Measurements from ENCODE around the gene APOA1.
A peak's percentile ranks its signal among the peaks of the same experiment; 100 is the strongest.
"Not testable (repeated sequence)": the region's sequence is repeated elsewhere in the genome, so short reads cannot be mapped to it uniquely, and the experiment has no call there.

APOA1 gene

GRCh38 chr11:116857316-116857715 is 19.9 kb upstream of the APOA1 start:
- DNase-seq: no peak

GRCh38 chr11:116856423-116856822 is 19.0 kb upstream of the APOA1 start:
- DNase-seq: no peak

GRCh38 chr11:116855413-116855812 is 18.0 kb upstream of the APOA1 start:
- DNase-seq: no peak

- peak; percentile 94 for DNase-seq
These were observed 16.1 kb upstream of the APOA1 start for GRCh38 chr11:116853461-116854073.

- peak; percentile 71 for DNase-seq
These were observed 15.0 kb upstream of the APOA1 start for GRCh38 chr11:116852261-116853031.

GRCh38 chr11:116851626-116852025 is 14.2 kb upstream of the APOA1 start:
- no peak for DNase-seq

GRCh38 chr11:116849486-116849885 is 12.1 kb upstream of the APOA1 start:
- no peak for DNase-seq

GRCh38 chr11:116849060-116849459 is 11.6 kb upstream of the APOA1 start:
- no peak for DNase-seq

GRCh38 chr11:116847612-116848011 is 10.2 kb upstream of the APOA1 start:
- DNase-seq: no peak

GRCh38 chr11:116844722-116845121 is 7.3 kb upstream of the APOA1 start:
- DNase-seq: no peak

- no peak for DNase-seq
These were observed 6.2 kb upstream of the APOA1 start for GRCh38 chr11:116843661-116844060.

GRCh38 chr11:116842909-116843308 is 5.5 kb upstream of the APOA1 start:
- DNase-seq: no peak

GRCh38 chr11:116842117-116842516 is 4.7 kb upstream of the APOA1 start:
- DNase-seq: no peak

GRCh38 chr11:116840746-116841296 is 3.4 kb upstream of the APOA1 start:
- DNase-seq: no peak

GRCh38 chr11:116840224-116840745 is 2.9 kb upstream of the APOA1 start:
- peak; percentile 13 for DNase-seq

- no peak for DNase-seq
These were observed 1.1 kb upstream of the APOA1 start for GRCh38 chr11:116838321-116839084.

GRCh38 chr11:116836632-116836991 is 810 bp downstream of the APOA1 start:
- no peak for DNase-seq

- peak; percentile 94 for DNase-seq
These were observed 1.4 kb downstream of the APOA1 start for GRCh38 chr11:116835791-116836631.

- DNase-seq: no peak
These were observed 2.2 kb downstream of the APOA1 start for GRCh38 chr11:116835042-116835772.

GRCh38 chr11:116834535-116835041 is 2.8 kb downstream of the APOA1 start:
- DNase-seq: not testable (repeated sequence)

GRCh38 chr11:116833816-116834534 is 3.4 kb downstream of the APOA1 start:
- DNase-seq: no peak

Data from EL (cell line).